Gastrocnemius medialis (tissue), 4 donors: ENCODE data around the gene FUT7. TPM values are rescaled to one million over a fixed set of nuclear protein-coding genes. Genes with fewer than 3 reads are reported as not detected.

Source experiments
- ATAC-seq, 2 donors: fragments of 150-250 bp; one replicate each; pipeline ENCODE4 v1.9.1; 2016
- DNase-seq, 2 donors: peaks; one replicate each; pipeline ENCODE4 v3.0.0-alpha.2; 2019
- H3K27ac ChIP-seq, 4 donors: fragments of 200-600 bp; sonication (generic); 1 replicate in 1 of 4; 2 replicates in 3 of 4; pipeline ENCODE4 v1.5.1; 2016 to 2018; ENCODE audit warnings: mild to moderate bottlenecking in 2 of 4, moderate library complexity in 1 of 4
- H3K27me3 ChIP-seq, 3 donors: fragments of 200-600 bp; sonication (generic) in 2 of 3; 1 replicate in 1 of 3; 2 replicates in 2 of 3; pipeline versions ENCODE4 v1.5.1 to v1.6.0; 2016 to 2019; ENCODE audit warnings: mild to moderate bottlenecking in 1 of 3, moderate library complexity in 1 of 3
- H3K36me3 ChIP-seq, 2 donors: fragments of 200-600 bp; sonication (generic) in 1 of 2; one replicate each; pipeline ENCODE4 v1.5.1; 2017 to 2018
- H3K4me1 ChIP-seq, 2 donors: fragments of 200-600 bp; sonication (generic) in 1 of 2; one replicate each; pipeline ENCODE4 v1.5.1; 2016 to 2017; ENCODE audit warnings: mild to moderate bottlenecking in 2 of 2
- H3K4me3 ChIP-seq, 4 donors: fragments of 200-600 bp; sonication (generic) in 3 of 4; 1 replicate in 1 of 4; 2 replicates in 3 of 4; pipeline ENCODE4 v1.5.1; 2016 to 2019; ENCODE audit warnings: mild to moderate bottlenecking in 2 of 4
- H3K9me3 ChIP-seq, 3 donors: fragments of 200-600 bp; sonication (generic) in 2 of 3; 1 replicate in 1 of 3; 2 replicates in 2 of 3; pipeline ENCODE4 v1.5.1; 2016 to 2019
- CTCF ChIP-seq, 5 experiments: fragments of 450-650 bp in 3 of 5; fragments of 200-600 bp in 2 of 5; sonication (generic) in 2 of 5; IDR thresholded peaks in 4 of 5; conservative IDR thresholded peaks in 1 of 5; 1 replicate in 4 of 5; 2 replicates in 1 of 5; pipeline ENCODE4 v1.5.1; 2016 to 2019; ENCODE audit warnings: antibody characterized with exemption in 5 of 5, mild to moderate bottlenecking in 3 of 5, moderate library complexity in 3 of 5
- POLR2A ChIP-seq, 2 donors: fragments of 450-650 bp; IDR thresholded peaks; one replicate each; pipeline ENCODE4 v1.6.1; 2017; ENCODE audit warnings: antibody characterized with exemption in 2 of 2, mild to moderate bottlenecking in 2 of 2, moderate library complexity in 2 of 2
- in situ Hi-C, 4 donors: fragments of 200-750 bp; cut with MboI; loops; one replicate each; pipeline versions ENCODE4 v1.15.0 to v1.8.0; 2017; ENCODE audit warnings: low sequenced_read_pairs in 4 of 4
- intact Hi-C: fragments of 100-400 bp; cut with DNase I; formaldehyde crosslinking; loops from one replicate; pipeline ENCODE4 v1.15.1; 2023; ENCODE audit warnings: low total_unique reads
- total RNA-seq, 4 donors: library from RNA; depleted of rRNA; stranded (reverse); fragments of >200 nt; gene quantifications; one replicate each; pipeline versions ENCODE4 v1.1.0 to v1.2.3, GENCODE V29; 2016

FUT7 gene
- total RNA-seq, 4 donors from 2014 or later = not detected

DNA sequence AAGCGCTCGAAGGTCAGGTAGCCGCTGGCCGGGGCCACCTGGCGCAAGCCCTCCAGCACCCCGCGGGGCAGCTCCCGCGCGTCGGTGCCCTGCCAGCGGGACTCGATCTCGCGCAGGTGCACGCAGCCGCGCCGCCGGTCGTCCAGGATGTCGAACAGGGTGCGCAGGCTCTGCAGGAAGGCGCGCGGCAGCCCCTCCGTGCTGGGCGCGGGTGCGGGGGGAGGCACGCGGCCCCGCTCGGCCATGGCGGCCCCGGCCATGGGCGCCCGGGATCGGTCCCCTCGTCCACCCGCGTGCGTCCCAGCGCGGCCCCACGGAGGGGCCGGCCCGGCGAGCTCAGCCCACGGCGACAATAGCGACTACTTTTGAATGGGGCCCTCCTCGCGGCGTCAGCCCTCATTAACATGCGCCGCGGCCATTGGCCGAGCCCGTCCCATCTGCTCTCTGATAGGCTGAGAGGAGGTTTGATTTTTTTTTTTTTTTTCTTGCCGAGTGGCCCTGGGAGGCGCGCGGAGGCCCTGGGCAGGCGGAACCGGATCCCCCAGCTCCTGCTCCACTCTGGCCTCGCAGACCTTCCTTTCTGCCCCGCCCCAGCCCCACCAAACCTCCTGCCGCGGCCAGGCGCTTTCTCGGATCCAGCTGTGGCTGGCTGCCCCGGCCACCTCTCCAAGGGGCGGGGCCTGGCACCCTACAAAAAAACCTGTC lies 38.5 kb upstream of the FUT7 start, which contains the start of gene SAPCD2:
Gene SAPCD2, minus strand, starts transcription at position 357 of the 705 bp plus-strand sequence. Its CDS starts 97 bp downstream, at position 260.
- Histone ChIP-seq H3K27me3 (peaks cover 0 to 11% (median 5%) of the 10 kb centered on the region in 3 donors), H3K36me3 (no peaks in the 10 kb centered on the region), H3K4me1 (peaks cover 9% of the 10 kb centered on the region in 2 donors), H3K9me3 (no peaks in the 10 kb centered on the region), H3K27ac (peak within 1 kb of the TSS; percentile 55 to 75 (median 70)), H3K4me3 (peak within 1 kb of the TSS; percentile 43 to 67 (median 56))
- intact Hi-C loops (no loop called here), in situ Hi-C loops (no loop called here)
- DNase-seq (peak; percentile 67 to 79), ATAC-seq (peak; percentile 89 to 94)
- TF ChIP-seq CTCF (IDR thresholded peaks at IDR 0.05 in 4 of 5, conservative IDR thresholded peaks at IDR 0.05 in 1 of 5) (no peak), POLR2A (IDR thresholded peaks at IDR 0.05) (no peak)

DNA sequence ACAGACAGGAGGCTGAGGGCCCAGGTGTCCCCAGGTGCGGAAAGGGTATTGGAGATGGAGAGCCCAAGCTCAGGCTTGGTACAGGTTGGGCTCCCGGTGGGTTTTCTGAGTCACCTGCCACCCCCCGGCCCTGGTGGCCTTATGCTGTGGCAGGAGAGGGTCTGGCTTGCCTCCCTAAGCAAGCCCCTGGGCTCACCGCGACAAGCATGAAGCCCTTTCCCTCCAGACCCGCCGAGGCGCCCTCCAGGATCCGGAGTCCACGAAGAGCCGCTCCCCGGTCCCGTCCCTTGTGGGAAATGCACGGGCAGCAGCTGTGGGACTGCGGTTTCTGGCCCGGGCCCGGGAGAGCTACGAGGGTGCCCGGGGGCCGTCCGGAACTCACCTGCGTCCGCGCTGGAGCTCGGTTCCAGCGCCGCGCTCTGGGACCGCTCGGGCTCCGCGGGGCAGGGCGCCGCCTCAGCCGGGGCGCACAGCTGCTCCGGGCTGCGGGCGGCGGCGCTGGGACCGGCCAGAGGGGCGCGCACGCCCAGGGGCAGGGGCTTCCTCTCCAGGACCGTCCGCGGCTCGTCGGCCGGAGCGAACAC lies 37.7 kb upstream of the FUT7 start:
- H3K27ac ChIP-seq = no peak overlapping the region
- H3K4me1 ChIP-seq = peaks cover 9% of the 10 kb centered on the region in 2 donors
- no peaks in the 10 kb centered on the region for H3K36me3 ChIP-seq
- H3K27me3 ChIP-seq = peaks cover 0 to 11% (median 5%) of the 10 kb centered on the region in 3 donors
- H3K9me3 ChIP-seq = no peaks in the 10 kb centered on the region
- no peak overlapping the region for H3K4me3 ChIP-seq
- no peak for ATAC-seq
- DNase-seq = no peak
- TF ChIP-seq CTCF (IDR thresholded peaks at IDR 0.05 in 4 of 5, conservative IDR thresholded peaks at IDR 0.05 in 1 of 5) (no peak), POLR2A (IDR thresholded peaks at IDR 0.05) (no peak)
- in situ Hi-C loops (no loop called here), intact Hi-C loops (no loop called here)

- intact Hi-C loops = no loop called here
- no peaks in the 10 kb centered on the region for H3K9me3 ChIP-seq
- TF ChIP-seq POLR2A (IDR thresholded peaks at IDR 0.05) = no peak
- TF ChIP-seq CTCF (IDR thresholded peaks at IDR 0.05 in 4 of 5, conservative IDR thresholded peaks at IDR 0.05 in 1 of 5) = no peak
- peaks cover 0 to 11% (median 5%) of the 10 kb centered on the region in 3 donors for H3K27me3 ChIP-seq
- no peak overlapping the region for H3K27ac ChIP-seq
- DNase-seq (no peak), ATAC-seq (no peak)
- H3K36me3 ChIP-seq = no peaks in the 10 kb centered on the region
- H3K4me3 ChIP-seq = no peak overlapping the region
- H3K4me1 ChIP-seq = peaks cover 9 to 13% of the 10 kb centered on the region in 2 donors
- in situ Hi-C loops = no loop called here
These were observed 36.9 kb upstream of the FUT7 start for GRCh38 chr9:137068539-137069507.

- intact Hi-C loops = loop anchor here (2.0 kb wide), 1 partner anchor 21 kb away; the partner anchor contains the start of gene NPDC1
- DNase-seq = peak; percentile 39 to 68
- Histone ChIP-seq H3K27ac (no peak overlapping the region), H3K36me3 (no peaks in the 10 kb centered on the region), H3K4me3 (no peak overlapping the region), H3K27me3 (peaks cover 0 to 11% (median 5%) of the 10 kb centered on the region in 3 donors), H3K4me1 (peaks cover 9 to 15% of the 10 kb centered on the region in 2 donors), H3K9me3 (no peaks in the 10 kb centered on the region)
- in situ Hi-C loops = no loop called here
- ATAC-seq = peak in 1 of 2 donors; percentile 59
- peak; percentile 50 to 83 (median 76) for TF ChIP-seq CTCF (IDR thresholded peaks at IDR 0.05 in 4 of 5, conservative IDR thresholded peaks at IDR 0.05 in 1 of 5)
- TF ChIP-seq POLR2A (IDR thresholded peaks at IDR 0.05) = no peak
These were observed 36.1 kb upstream of the FUT7 start for GRCh38 chr9:137067860-137068538.
